Measurements from ENCODE around the gene STX17.

GRCh38 chr9:99889120-99889519, 17.3 kb upstream of the STX17 start:
- no peak for TF ChIP-seq POLR2A (IDR thresholded peaks at IDR 0.05; ENCODE audit: borderline replicate concordance, extremely low read depth, insufficient read depth, insufficient read length)
- TF ChIP-seq MAX (IDR thresholded peaks at IDR 0.05), result no peak
- peak in 2 of 3 experiments; percentile 6 to 27; a peak in 1 of 6 replicates for TF ChIP-seq CTCF (IDR thresholded peaks at IDR 0.05 in 2 of 3, conservative IDR thresholded peaks at IDR 0.05 in 1 of 3; ENCODE audit: borderline replicate concordance in 1 of 3, insufficient read depth in 1 of 3, low read depth in 2 of 3, low read length in 2 of 3)
